Kidney (tissue), 14 donors: ENCODE data around the gene LY6G5C. TPM values are rescaled to one million over a fixed set of nuclear protein-coding genes. Genes with fewer than 3 reads are reported as not detected.

ENCODE experiments used
- DNase-seq, 5 donors: peaks; one replicate each; pipeline ENCODE4 v3.0.0-alpha.2; 2013 to 2020
- FAIRE-seq: peaks from 2 replicates; lab custom pipeline; 2012; peaks lifted over from hg19 to GRCh38; lab: Jason Lieb, UNC
- H3K27ac ChIP-seq, 2 donors: one replicate each; pipeline ENCODE4 v1.7.0; 2013; ENCODE audit warnings: low read depth in 2 of 2, low read length in 2 of 2, inconsistent platforms in 1 of 2
- H3K27me3 ChIP-seq: one replicate; pipeline ENCODE4 v1.7.1; 2013; ENCODE audit warnings: low read length, inconsistent platforms; ENCODE audit not compliant: control insufficient read depth, insufficient read depth
- H3K36me3 ChIP-seq, 3 donors: one replicate each; pipeline versions ENCODE4 v1.7.0 to v1.7.1; 2013; ENCODE audit warnings: low read length in 3 of 3, control low read depth in 1 of 3, inconsistent platforms in 1 of 3; ENCODE audit not compliant: insufficient read depth in 3 of 3, control insufficient read depth in 2 of 3
- H3K4me1 ChIP-seq, 3 donors: one replicate each; pipeline versions ENCODE4 v1.7.0 to v1.7.1; 2013; ENCODE audit warnings: low read length in 3 of 3, inconsistent platforms in 1 of 3, low read depth in 1 of 3; ENCODE audit not compliant: control insufficient read depth in 2 of 3, insufficient read depth in 2 of 3
- H3K4me3 ChIP-seq, 3 donors: one replicate each; pipeline versions ENCODE4 v1.7.0 to v1.8.1; 2013; ENCODE audit warnings: low read length in 3 of 3, control low read depth in 1 of 3, inconsistent platforms in 1 of 3
- H3K9ac ChIP-seq, 3 donors: one replicate each; pipeline versions ENCODE4 v1.7.0 to v1.7.1; 2013; ENCODE audit warnings: low read length in 3 of 3, control low read depth in 1 of 3, inconsistent platforms in 1 of 3
- H3K9me3 ChIP-seq, 3 donors: one replicate each; pipeline versions ENCODE4 v1.7.0 to v1.7.1; 2013; ENCODE audit warnings: low read length in 3 of 3, control low read depth in 1 of 3, inconsistent platforms in 1 of 3; ENCODE audit not compliant: control insufficient read depth in 2 of 3, insufficient read depth in 1 of 3
- intact Hi-C: fragments of 100-400 bp; cut with DNase I; formaldehyde crosslinking; loops from one replicate; pipeline ENCODE4 v1.11.1; 2022
- polyA plus RNA-seq: library from polyadenylated mRNA; stranded (reverse); fragments of 350-450 nt; fragmentation: Illumina TruSeq; extraction: RNeasy Lipid Tissue Mini Kit (QIAGEN cat#74804); gene quantifications from one replicate; pipeline ENCODE4 v1.2.3, GENCODE V29; 2014; ENCODE audit warnings: low read depth, low replicate concordance; ENCODE audit not compliant: insufficient read depth
- total RNA-seq: library from RNA; stranded (reverse); fragmentation: NEBNext Ultra II Directional; extraction: Animal tissue kit (Norgen Biotek cat#: 25700); gene quantifications from one replicate; pipeline ENCODE4 v1.2.1, GENCODE V29; 2021
- TF ChIP-seq, protein P1 (sequence below): IDR thresholded peaks from 3 replicates; pipeline ENCODE4 v1.5.1; 2012; ENCODE audit warnings: mild to moderate bottlenecking, moderate library complexity, borderline replicate concordance; ENCODE audit not compliant: insufficient read depth; ENCODE audit errors: extremely low read depth
- donor health status: control.
- donor health status: control.
- donor health status: control.
- donor health status: control.
- donor health status: control.
- donor health status: DM: yes; HTN: yes; CAD: no.
- donor health status: Normal renal cell carcinoma (clear cell type).

LY6G5C gene
- total and polyA plus RNA-seq, 2 donors from 2014 or later: 2.5 to 4.6 TPM

GRCh38 chr6:31639449-31639861 is 41.4 kb downstream of the LY6G5C start:
- Histone ChIP-seq H3K27me3 (no peaks in the 10 kb centered on the region), H3K4me3 (no peak overlapping the region), H3K9ac (no peak overlapping the region), H3K9me3 (no peaks in the 10 kb centered on the region), H3K4me1 (no peaks in the 10 kb centered on the region), H3K27ac (no peak overlapping the region), H3K36me3 (peaks cover 5 to 85% (median 54%) of the 10 kb centered on the region in 3 donors)
- TF ChIP-seq, protein P1, sequence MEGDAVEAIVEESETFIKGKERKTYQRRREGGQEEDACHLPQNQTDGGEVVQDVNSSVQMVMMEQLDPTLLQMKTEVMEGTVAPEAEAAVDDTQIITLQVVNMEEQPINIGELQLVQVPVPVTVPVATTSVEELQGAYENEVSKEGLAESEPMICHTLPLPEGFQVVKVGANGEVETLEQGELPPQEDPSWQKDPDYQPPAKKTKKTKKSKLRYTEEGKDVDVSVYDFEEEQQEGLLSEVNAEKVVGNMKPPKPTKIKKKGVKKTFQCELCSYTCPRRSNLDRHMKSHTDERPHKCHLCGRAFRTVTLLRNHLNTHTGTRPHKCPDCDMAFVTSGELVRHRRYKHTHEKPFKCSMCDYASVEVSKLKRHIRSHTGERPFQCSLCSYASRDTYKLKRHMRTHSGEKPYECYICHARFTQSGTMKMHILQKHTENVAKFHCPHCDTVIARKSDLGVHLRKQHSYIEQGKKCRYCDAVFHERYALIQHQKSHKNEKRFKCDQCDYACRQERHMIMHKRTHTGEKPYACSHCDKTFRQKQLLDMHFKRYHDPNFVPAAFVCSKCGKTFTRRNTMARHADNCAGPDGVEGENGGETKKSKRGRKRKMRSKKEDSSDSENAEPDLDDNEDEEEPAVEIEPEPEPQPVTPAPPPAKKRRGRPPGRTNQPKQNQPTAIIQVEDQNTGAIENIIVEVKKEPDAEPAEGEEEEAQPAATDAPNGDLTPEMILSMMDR: no peak
- intact Hi-C loops: no loop called here
- FAIRE-seq (no peak), DNase-seq (no peak)

DNA sequence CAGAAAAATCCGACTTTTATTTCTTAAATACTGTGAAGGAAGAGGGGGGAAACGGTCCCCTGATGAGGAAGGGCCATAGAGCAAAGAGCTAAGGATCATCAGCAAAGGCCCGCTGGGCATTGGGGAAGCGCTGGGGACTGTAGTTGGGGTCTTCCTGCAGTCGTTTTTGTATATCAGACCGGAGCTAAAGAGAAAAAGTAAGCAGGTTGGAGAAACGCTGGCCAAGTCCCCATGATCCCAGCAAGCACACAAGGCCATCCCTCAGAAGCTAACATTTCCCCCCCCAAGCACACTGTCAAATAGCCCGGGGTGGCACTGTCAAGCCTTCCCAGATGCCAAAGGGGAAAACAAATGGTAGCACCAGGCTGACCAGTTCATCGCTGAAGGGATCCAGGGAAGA is 41.8 kb downstream of the LY6G5C start:
- Histone ChIP-seq H3K27ac (no peak overlapping the region), H3K27me3 (no peaks in the 10 kb centered on the region), H3K4me1 (no peaks in the 10 kb centered on the region), H3K9me3 (no peaks in the 10 kb centered on the region), H3K9ac (no peak overlapping the region), H3K36me3 (peaks cover 3 to 85% (median 54%) of the 10 kb centered on the region in 3 donors), H3K4me3 (no peak overlapping the region)
- DNase-seq: no peak
- TF ChIP-seq, protein P1: no peak
- FAIRE-seq: no peak
- intact Hi-C loops: no loop called here

- intact Hi-C loops: no loop called here
- H3K36me3 ChIP-seq: peaks cover 6 to 81% (median 44%) of the 10 kb centered on the region in 3 donors
Measured at GRCh38 chr6:31636698-31637596, 43.9 kb downstream of the LY6G5C start.

More at GRCh38 chr6:31636698-31637596, 43.9 kb downstream of the LY6G5C start:
- DNase-seq (peak in 1 of 5 donors; percentile 76), FAIRE-seq (no peak)
- no peak overlapping the region for H3K4me3 ChIP-seq
- TF ChIP-seq, protein P1: no peak
- H3K9me3 ChIP-seq: no peaks in the 10 kb centered on the region
- no peak overlapping the region for H3K27ac ChIP-seq
- no peak overlapping the region for H3K9ac ChIP-seq
- H3K4me1 ChIP-seq: no peaks in the 10 kb centered on the region
- no peaks in the 10 kb centered on the region for H3K27me3 ChIP-seq
